Vagina (tissue), 2 donors: Measurements from ENCODE around the gene PTPRG.

ENCODE experiments used
- POLR2A ChIP-seq, 2 donors: fragments of 450-650 bp; IDR thresholded peaks; one replicate each; pipeline ENCODE4 v1.6.1; 2017; ENCODE audit warnings: antibody characterized with exemption in 2 of 2, mild to moderate bottlenecking in 2 of 2, moderate library complexity in 2 of 2
- TF ChIP-seq, protein P1 (sequence below), 3 experiments: fragments of 450-650 bp in 2 of 3; fragments of 200-600 bp in 1 of 3; sonication (generic) in 1 of 3; IDR thresholded peaks; one replicate each; pipeline ENCODE4 v1.5.1; 2017 to 2019; ENCODE audit warnings: antibody characterized with exemption in 3 of 3, mild to moderate bottlenecking in 2 of 3, moderate library complexity in 2 of 3

DNA sequence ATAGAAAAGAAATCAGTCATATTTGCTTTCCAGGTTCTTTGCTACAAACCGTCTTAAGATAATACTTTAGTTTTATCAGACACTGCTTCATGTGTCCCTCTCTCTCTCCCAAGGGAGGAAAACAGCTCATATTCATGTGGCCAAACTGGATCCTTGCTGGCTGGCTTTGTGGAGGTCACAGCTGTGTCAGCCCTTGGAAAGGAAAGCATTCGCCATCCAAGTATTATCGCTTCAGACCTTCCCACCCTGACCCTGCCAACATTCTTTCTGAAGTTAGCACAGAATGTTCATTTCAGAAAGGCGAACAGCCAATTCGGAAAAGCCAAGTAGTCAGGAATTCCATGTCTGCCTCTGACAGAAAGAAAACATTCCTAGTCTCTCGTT, 598.3 kb downstream of the PTPRG start:
- TF ChIP-seq, protein P1, sequence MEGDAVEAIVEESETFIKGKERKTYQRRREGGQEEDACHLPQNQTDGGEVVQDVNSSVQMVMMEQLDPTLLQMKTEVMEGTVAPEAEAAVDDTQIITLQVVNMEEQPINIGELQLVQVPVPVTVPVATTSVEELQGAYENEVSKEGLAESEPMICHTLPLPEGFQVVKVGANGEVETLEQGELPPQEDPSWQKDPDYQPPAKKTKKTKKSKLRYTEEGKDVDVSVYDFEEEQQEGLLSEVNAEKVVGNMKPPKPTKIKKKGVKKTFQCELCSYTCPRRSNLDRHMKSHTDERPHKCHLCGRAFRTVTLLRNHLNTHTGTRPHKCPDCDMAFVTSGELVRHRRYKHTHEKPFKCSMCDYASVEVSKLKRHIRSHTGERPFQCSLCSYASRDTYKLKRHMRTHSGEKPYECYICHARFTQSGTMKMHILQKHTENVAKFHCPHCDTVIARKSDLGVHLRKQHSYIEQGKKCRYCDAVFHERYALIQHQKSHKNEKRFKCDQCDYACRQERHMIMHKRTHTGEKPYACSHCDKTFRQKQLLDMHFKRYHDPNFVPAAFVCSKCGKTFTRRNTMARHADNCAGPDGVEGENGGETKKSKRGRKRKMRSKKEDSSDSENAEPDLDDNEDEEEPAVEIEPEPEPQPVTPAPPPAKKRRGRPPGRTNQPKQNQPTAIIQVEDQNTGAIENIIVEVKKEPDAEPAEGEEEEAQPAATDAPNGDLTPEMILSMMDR (IDR thresholded peaks at IDR 0.05): no peak
- no peak for TF ChIP-seq POLR2A (IDR thresholded peaks at IDR 0.05)
